ENCODE measurements around the gene MAPRE2.

DNA sequence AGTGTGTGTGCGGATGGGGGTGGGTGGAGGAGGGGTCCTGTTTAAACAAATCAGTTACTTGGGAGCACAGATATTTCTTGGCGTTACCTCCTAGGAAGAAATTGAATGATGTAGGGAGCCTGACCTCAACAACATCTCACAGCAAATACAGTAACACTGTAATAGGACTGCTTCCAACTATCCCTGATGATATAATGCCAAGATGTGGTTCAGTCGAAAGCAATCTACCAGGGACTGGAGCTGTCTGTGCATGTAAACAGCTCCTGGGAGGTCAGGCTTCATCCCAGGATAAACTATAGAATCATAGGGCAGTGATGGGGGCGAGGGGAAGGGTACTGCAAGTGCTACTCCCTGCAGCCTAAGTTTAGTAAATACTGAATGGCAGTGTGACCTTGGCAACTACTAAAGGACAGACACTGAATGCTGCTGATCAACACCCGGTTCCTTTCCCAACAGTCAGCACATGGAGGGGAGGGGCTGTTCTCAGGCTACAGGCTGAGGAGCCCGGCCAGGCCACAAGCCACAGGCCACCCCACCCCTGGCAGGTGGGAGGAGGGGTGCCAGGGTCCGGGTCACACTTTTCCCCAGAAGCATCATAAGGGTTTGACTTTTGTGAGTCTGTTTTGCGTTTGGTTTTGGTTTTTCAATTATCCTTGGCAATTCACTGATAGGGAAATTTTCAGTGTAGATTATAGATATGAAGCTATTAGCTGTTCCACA is 114.3 kb downstream of the MAPRE2 start:
- TF ChIP-seq CTCF (conservative IDR thresholded peaks at IDR 0.05; ENCODE audit: low read depth, low read length) (no peak), EZH2 (IDR thresholded peaks at IDR 0.05; ENCODE audit: low read length, unreplicated experiment) (no peak)
